ENCODE measurements around the gene ENKUR.
"Not testable (repeated sequence)": the region's sequence is repeated elsewhere in the genome, so short reads cannot be mapped to it uniquely, and the experiment has no call there.

The ENKUR gene

GRCh38 chr10:24979685-24980084 is 36.3 kb downstream of the ENKUR start:
- no peak for DNase-seq (ENCODE audit: low read depth in 2 of 3, low spot score in 2 of 3)

GRCh38 chr10:24974976-24975375 is 41.0 kb downstream of the ENKUR start:
- no peak for DNase-seq (ENCODE audit: low read depth in 2 of 3, low spot score in 2 of 3)

GRCh38 chr10:24973163-24973562 is 42.8 kb downstream of the ENKUR start:
- no peak for DNase-seq (ENCODE audit: low read depth in 2 of 3, low spot score in 2 of 3)

GRCh38 chr10:24971374-24971773 is 44.6 kb downstream of the ENKUR start:
- DNase-seq (ENCODE audit: low read depth in 2 of 3, low spot score in 2 of 3) = no peak

- DNase-seq (ENCODE audit: low read depth in 2 of 3, low spot score in 2 of 3) = no peak
These were observed 46.1 kb downstream of the ENKUR start for GRCh38 chr10:24969841-24970281.

- not testable (repeated sequence) for DNase-seq (ENCODE audit: low read depth in 2 of 3, low spot score in 2 of 3)
These were observed 47.0 kb downstream of the ENKUR start for GRCh38 chr10:24968951-24969350.

GRCh38 chr10:24968349-24968748 is 47.6 kb downstream of the ENKUR start:
- no peak for DNase-seq (ENCODE audit: low read depth in 2 of 3, low spot score in 2 of 3)

GRCh38 chr10:24966962-24967481 is 48.9 kb downstream of the ENKUR start:
- DNase-seq (ENCODE audit: low read depth in 2 of 3, low spot score in 2 of 3) = no peak

GRCh38 chr10:24965051-24965450 is 50.9 kb downstream of the ENKUR start:
- no peak for DNase-seq (ENCODE audit: low read depth in 2 of 3, low spot score in 2 of 3)

GRCh38 chr10:24963521-24964041 is 52.4 kb downstream of the ENKUR start:
- DNase-seq (ENCODE audit: low read depth in 2 of 3, low spot score in 2 of 3) = no peak

GRCh38 chr10:24962995-24963394 is 53.0 kb downstream of the ENKUR start:
- DNase-seq (ENCODE audit: low read depth in 2 of 3, low spot score in 2 of 3) = no peak

GRCh38 chr10:24961582-24961981 is 54.4 kb downstream of the ENKUR start:
- DNase-seq (ENCODE audit: low read depth in 2 of 3, low spot score in 2 of 3) = no peak

- no peak for DNase-seq (ENCODE audit: low read depth in 2 of 3, low spot score in 2 of 3)
These were observed 56.6 kb downstream of the ENKUR start for GRCh38 chr10:24959382-24959730.

- no peak for DNase-seq (ENCODE audit: low read depth in 2 of 3, low spot score in 2 of 3)
These were observed 57.1 kb downstream of the ENKUR start for GRCh38 chr10:24958721-24959381.

- DNase-seq (ENCODE audit: low read depth in 2 of 3, low spot score in 2 of 3) = no peak
These were observed 57.8 kb downstream of the ENKUR start for GRCh38 chr10:24958091-24958720.

- DNase-seq (ENCODE audit: low read depth in 2 of 3, low spot score in 2 of 3) = not testable (repeated sequence)
These were observed 58.3 kb downstream of the ENKUR start for GRCh38 chr10:24957624-24958051.

- DNase-seq (ENCODE audit: low read depth in 2 of 3, low spot score in 2 of 3) = no peak
These were observed 62.3 kb downstream of the ENKUR start for GRCh38 chr10:24953675-24954074.

- peak in 1 of 3 experiments; percentile 10 for DNase-seq (ENCODE audit: low read depth in 2 of 3, low spot score in 2 of 3)
These were observed 63.0 kb downstream of the ENKUR start for GRCh38 chr10:24952707-24953645.

- DNase-seq (ENCODE audit: low read depth in 2 of 3, low spot score in 2 of 3) = no peak
These were observed 63.7 kb downstream of the ENKUR start, which contains the start of gene PRTFDC1 for GRCh38 chr10:24952143-24952706. PRTFDC1 (minus strand) TSS chr10:24952606; CDS start chr10:24952575, 31 bp downstream.

- no peak for DNase-seq (ENCODE audit: low read depth in 2 of 3, low spot score in 2 of 3)
These were observed 64.5 kb downstream of the ENKUR start for GRCh38 chr10:24951201-24952142.
